ENCODE data around the gene BANP. TPM values are rescaled to one million over a fixed set of nuclear protein-coding genes. Genes with fewer than 3 reads are reported as not detected.
"Not testable (repeated sequence)": the region's sequence is repeated elsewhere in the genome, so short reads cannot be mapped to it uniquely, and the experiment has no call there.

BANP gene
- total and polyA plus RNA-seq, 11 donors = 7.2 to 20.7 (median 13.3) TPM

GRCh38 chr16:88050952-88051660 is 99.9 kb downstream of the BANP start:
- intact Hi-C loops (cut with DNase I) = no loop called here
- ATAC-seq = no peak
- peak in 2 of 5 donors; percentile 12 to 49 for DNase-seq
- 95 to 97% (median 97%) methylated on average over 16 to 22 of the region's 22 CpGs for WGBS, 4 donors
- H3K9me3 ChIP-seq = no peaks in the 10 kb centered on the region
- H3K27ac ChIP-seq = no peak overlapping the region
- no peaks in the 10 kb centered on the region for H3K27me3 ChIP-seq
- no peak for TF ChIP-seq POLR2A (IDR thresholded peaks at IDR 0.05)
- no peak for TF ChIP-seq CTCF (IDR thresholded peaks at IDR 0.05)
- no peaks in the 10 kb centered on the region for H3K4me1 ChIP-seq
- H3K36me3 ChIP-seq = peaks cover 0 to 46% (median 30%) of the 10 kb centered on the region in 9 donors
- H3K4me3 ChIP-seq = no peak overlapping the region

- intact Hi-C loops (cut with DNase I) = no loop called here
- no peak overlapping the region for H3K27ac ChIP-seq
- no peak for DNase-seq
- 69 to 99% (median 74%) methylated on average over 2 of the region's 2 CpGs for WGBS, 4 donors
- no peak overlapping the region for H3K4me3 ChIP-seq
- no peaks in the 10 kb centered on the region for H3K4me1 ChIP-seq
- H3K9me3 ChIP-seq = no peaks in the 10 kb centered on the region
- TF ChIP-seq POLR2A (IDR thresholded peaks at IDR 0.05) = no peak
- no peak for TF ChIP-seq CTCF (IDR thresholded peaks at IDR 0.05)
- ATAC-seq = no peak
- peaks cover 0 to 51% (median 35%) of the 10 kb centered on the region in 9 donors for H3K36me3 ChIP-seq
- H3K27me3 ChIP-seq = no peaks in the 10 kb centered on the region
Observed at GRCh38 chr16:88052661-88053060, 101.4 kb downstream of the BANP start.

- H3K27me3 ChIP-seq; H3K27ac ChIP-seq; ATAC-seq; intact Hi-C loops (cut with DNase I); H3K4me3 ChIP-seq; H3K4me1 ChIP-seq; DNase-seq; H3K9me3 ChIP-seq: not testable (repeated sequence)
- 92 to 100% (median 97%) methylated on average over 1 of the region's 1 CpG for WGBS, 4 donors
- peaks cover 0 to 50% (median 35%) of the 10 kb centered on the region in 9 donors for H3K36me3 ChIP-seq
Observed at GRCh38 chr16:88053479-88053878, 102.2 kb downstream of the BANP start.

GRCh38 chr16:88055356-88055755 is 104.1 kb downstream of the BANP start:
- WGBS, 4 donors = 93 to 96% (median 95%) methylated on average over 7 of the region's 7 CpGs
- no peak for ATAC-seq
- Histone ChIP-seq H3K36me3 (peaks cover 0 to 46% (median 29%) of the 10 kb centered on the region in 9 donors), H3K4me1 (no peaks in the 10 kb centered on the region), H3K27ac (no peak overlapping the region), H3K9me3 (no peaks in the 10 kb centered on the region), H3K4me3 (no peak overlapping the region), H3K27me3 (no peaks in the 10 kb centered on the region)
- no peak for TF ChIP-seq POLR2A (IDR thresholded peaks at IDR 0.05)
- no peak for TF ChIP-seq CTCF (IDR thresholded peaks at IDR 0.05)
- DNase-seq = peak in 1 of 5 donors; percentile 23
- intact Hi-C loops (cut with DNase I) = no loop called here

GRCh38 chr16:88056212-88056611 is 105.0 kb downstream of the BANP start:
- ATAC-seq (no peak), DNase-seq (no peak)
- intact Hi-C loops (cut with DNase I) = no loop called here
- WGBS, 4 donors = 71 to 99% (median 90%) methylated on average over 4 of the region's 4 CpGs
- Histone ChIP-seq H3K36me3 (peaks cover 0 to 46% (median 27%) of the 10 kb centered on the region in 9 donors), H3K27me3 (no peaks in the 10 kb centered on the region), H3K27ac (no peak overlapping the region), H3K9me3 (no peaks in the 10 kb centered on the region), H3K4me1 (no peaks in the 10 kb centered on the region), H3K4me3 (no peak overlapping the region)
- TF ChIP-seq POLR2A (IDR thresholded peaks at IDR 0.05) = no peak
- no peak for TF ChIP-seq CTCF (IDR thresholded peaks at IDR 0.05)

Data from heart left ventricle (tissue), 16 donors.